ENCODE measurements around the gene ATAD3B. TPM values are rescaled to one million over a fixed set of nuclear protein-coding genes. Genes with fewer than 3 reads are reported as not detected.
"Not testable (repeated sequence)": the region's sequence is repeated elsewhere in the genome, so short reads cannot be mapped to it uniquely, and the experiment has no call there.

The ATAD3B gene
- polyA plus RNA-seq, 1 donor (not counting 4 experiments of a cell fraction or from before 2014, with no cell fraction given), result 20.6 TPM

GRCh38 chr1:1470626-1471388 is 758 bp upstream of the ATAD3B start:
- H3K9ac ChIP-seq (ENCODE audit: control insufficient read depth, extremely low read depth, insufficient read depth, low read length), result peak overlapping the region; percentile 80
- H3K9me1 ChIP-seq (ENCODE audit: control insufficient read depth, extremely low read depth, insufficient read depth, low read length), result no peaks in the 10 kb centered on the region
- H3K27me3 ChIP-seq (ENCODE audit: control insufficient read depth, extremely low read depth, insufficient read depth, low read length), result no peaks in the 10 kb centered on the region
- H4K20me1 ChIP-seq (ENCODE audit: control insufficient read depth, extremely low read depth, insufficient read depth, low read length), result peaks cover 5% of the 10 kb centered on the region
- H3K4me2 ChIP-seq (ENCODE audit: control insufficient read depth, extremely low read depth, insufficient read depth, low read depth, low read length), result peak overlapping the region; percentile 86
- dilution Hi-C loops (cut with MboI; ENCODE audit: extremely low pct_ligation_motif_present, low sequenced_read_pairs), result no loop called here
- DNase-seq (ENCODE audit: low read depth, low spot score) (no peak), FAIRE-seq (no peak)
- peaks cover 0 to 5% of the 10 kb centered on the region in 2 experiments for H3K36me3 ChIP-seq (ENCODE audit: control insufficient read depth in 2 of 2, extremely low read depth in 1 of 2, insufficient read depth in 2 of 2, low read length in 2 of 2)
- peak overlapping the region; percentile 66 to 91 (median 84) for H3K4me3 ChIP-seq (ENCODE audit: control insufficient read depth in 2 of 3, extremely low read depth in 1 of 3, insufficient read depth in 2 of 3, low read depth in 1 of 3, low read length in 3 of 3)
- peaks cover 35% of the 10 kb centered on the region for H3K79me2 ChIP-seq (ENCODE audit: control insufficient read depth, insufficient read depth, low read length)
- H3K9me3 ChIP-seq (ENCODE audit: control insufficient read depth, low read depth, low read length), result no peaks in the 10 kb centered on the region
- peak overlapping the region; percentile 87 for H3K27ac ChIP-seq (ENCODE audit: control insufficient read depth, insufficient read depth, low read length)
- peak overlapping the region; percentile 87 for H2AFZ ChIP-seq (ENCODE audit: control insufficient read depth, low read length)
- H3K4me1 ChIP-seq (ENCODE audit: control insufficient read depth, extremely low read depth, insufficient read depth, low read length), result peaks cover 3% of the 10 kb centered on the region
- TF ChIP-seq EZH2 (IDR thresholded peaks at IDR 0.05; ENCODE audit: low read length) (no peak), CTCF (optimal IDR thresholded peaks at IDR 0.05 in 1 of 3, IDR thresholded peaks at IDR 0.05 in 1 of 3, conservative IDR thresholded peaks at IDR 0.05 in 1 of 3; ENCODE audit: extremely low read depth in 1 of 3, insufficient read depth in 2 of 3, low read length in 3 of 3) (no peak)

- DNase-seq (ENCODE audit: low read depth, low spot score); H2AFZ ChIP-seq (ENCODE audit: control insufficient read depth, low read length); H3K9me1 ChIP-seq (ENCODE audit: control insufficient read depth, extremely low read depth, insufficient read depth, low read length); H3K27me3 ChIP-seq (ENCODE audit: control insufficient read depth, extremely low read depth, insufficient read depth, low read length); dilution Hi-C loops (cut with MboI; ENCODE audit: extremely low pct_ligation_motif_present, low sequenced_read_pairs); H3K4me1 ChIP-seq (ENCODE audit: control insufficient read depth, extremely low read depth, insufficient read depth, low read length); H4K20me1 ChIP-seq (ENCODE audit: control insufficient read depth, extremely low read depth, insufficient read depth, low read length); H3K36me3 ChIP-seq (ENCODE audit: control insufficient read depth in 2 of 2, extremely low read depth in 1 of 2, insufficient read depth in 2 of 2, low read length in 2 of 2); H3K9me3 ChIP-seq (ENCODE audit: control insufficient read depth, low read depth, low read length): not testable (repeated sequence)
- H3K4me3 ChIP-seq (ENCODE audit: control insufficient read depth in 2 of 3, extremely low read depth in 1 of 3, insufficient read depth in 2 of 3, low read depth in 1 of 3, low read length in 3 of 3), result peak overlapping the region; percentile 50 to 93 (median 93)
- H3K27ac ChIP-seq (ENCODE audit: control insufficient read depth, insufficient read depth, low read length), result peak overlapping the region; percentile 56
- peak; percentile 44 for FAIRE-seq
- H3K79me2 ChIP-seq (ENCODE audit: control insufficient read depth, insufficient read depth, low read length), result peaks cover 49% of the 10 kb centered on the region
- H3K4me2 ChIP-seq (ENCODE audit: control insufficient read depth, extremely low read depth, insufficient read depth, low read depth, low read length), result peak overlapping the region; percentile 87
- H3K9ac ChIP-seq (ENCODE audit: control insufficient read depth, extremely low read depth, insufficient read depth, low read length), result peak overlapping the region; percentile 83
Measured at GRCh38 chr1:1472053-1472876, 700 bp downstream of the ATAD3B start.

- H3K4me3 ChIP-seq (ENCODE audit: control insufficient read depth in 2 of 3, extremely low read depth in 1 of 3, insufficient read depth in 2 of 3, low read depth in 1 of 3, low read length in 3 of 3); H3K9ac ChIP-seq (ENCODE audit: control insufficient read depth, extremely low read depth, insufficient read depth, low read length); H2AFZ ChIP-seq (ENCODE audit: control insufficient read depth, low read length); dilution Hi-C loops (cut with MboI; ENCODE audit: extremely low pct_ligation_motif_present, low sequenced_read_pairs); H3K27ac ChIP-seq (ENCODE audit: control insufficient read depth, insufficient read depth, low read length); H3K9me1 ChIP-seq (ENCODE audit: control insufficient read depth, extremely low read depth, insufficient read depth, low read length); FAIRE-seq; DNase-seq (ENCODE audit: low read depth, low spot score); H3K27me3 ChIP-seq (ENCODE audit: control insufficient read depth, extremely low read depth, insufficient read depth, low read length); H3K9me3 ChIP-seq (ENCODE audit: control insufficient read depth, low read depth, low read length); H4K20me1 ChIP-seq (ENCODE audit: control insufficient read depth, extremely low read depth, insufficient read depth, low read length); H3K4me2 ChIP-seq (ENCODE audit: control insufficient read depth, extremely low read depth, insufficient read depth, low read depth, low read length); H3K4me1 ChIP-seq (ENCODE audit: control insufficient read depth, extremely low read depth, insufficient read depth, low read length): not testable (repeated sequence)
- H3K36me3 ChIP-seq (ENCODE audit: control insufficient read depth in 2 of 2, extremely low read depth in 1 of 2, insufficient read depth in 2 of 2, low read length in 2 of 2), result peaks cover 9 to 17% of the 10 kb centered on the region in 2 experiments
- H3K79me2 ChIP-seq (ENCODE audit: control insufficient read depth, insufficient read depth, low read length), result peaks cover 72% of the 10 kb centered on the region
Measured at GRCh38 chr1:1476011-1476410, 4.4 kb downstream of the ATAD3B start.
